IPS DF 6.9 (cell line): Measurements from ENCODE around the gene ADTRP.

Experiments
- DNase-seq: peaks from one replicate; pipeline ENCODE4 v3.0.0-alpha.2; 2013; ENCODE audit warnings: low read depth, low spot score
- H3K27ac ChIP-seq: one replicate; pipeline ENCODE4 v1.5.1; 2013; ENCODE audit warnings: low read length, control low read depth
- H3K27me3 ChIP-seq: 2 replicates; pipeline ENCODE4 v1.6.1; 2013; ENCODE audit warnings: mild to moderate bottlenecking, low read length; ENCODE audit not compliant: control insufficient read depth, insufficient read depth
- H3K36me3 ChIP-seq: 2 replicates; pipeline ENCODE4 v1.6.1; 2013; ENCODE audit warnings: low read length; ENCODE audit not compliant: control insufficient read depth, insufficient read depth
- H3K4me1 ChIP-seq: 2 replicates; pipeline ENCODE4 v1.6.1; 2013; ENCODE audit warnings: low read length; ENCODE audit not compliant: control insufficient read depth, insufficient read depth
- H3K4me3 ChIP-seq: 2 replicates; pipeline ENCODE4 v1.5.1; 2013; ENCODE audit warnings: mild to moderate bottlenecking, low read length
- H3K9me3 ChIP-seq: 2 replicates; pipeline ENCODE4 v1.6.1; 2013; ENCODE audit warnings: low read length, inconsistent platforms; ENCODE audit not compliant: control insufficient read depth, insufficient read depth
- WGBS: extraction: QIAGEN DNeasy Blood & Tissue Kit; methylation state at CpG from one replicate; pipeline ENCODE4 v1.1.7; 2013; ENCODE audit warnings: mixed read lengths, missing lambda C conversion rate; ENCODE audit not compliant: insufficient read length, insufficient coverage; 5-methylcytosine and 5-hydroxymethylcytosine counted together

Gene ADTRP

GRCh38 chr6:11714116-11714797 lies 64.3 kb downstream of the ADTRP start:
- no peaks in the 10 kb centered on the region for H3K27me3 ChIP-seq
- DNase-seq: no peak
- no peak overlapping the region for H3K4me3 ChIP-seq
- H3K4me1 ChIP-seq: peaks cover 1% of the 10 kb centered on the region; the same call in 1 of the 2 replicates
- WGBS: no CpG with 5 or more reads among the region's 6 CpGs
- H3K9me3 ChIP-seq: no peaks in the 10 kb centered on the region
- H3K36me3 ChIP-seq: no peaks in the 10 kb centered on the region
- H3K27ac ChIP-seq: no peak overlapping the region

- H3K36me3 ChIP-seq: no peaks in the 10 kb centered on the region
- H3K4me3 ChIP-seq: no peak overlapping the region
- H3K27ac ChIP-seq: no peak overlapping the region
- H3K9me3 ChIP-seq: no peaks in the 10 kb centered on the region
- no CpG with 5 or more reads among the region's 6 CpGs for WGBS
- DNase-seq: no peak
- H3K4me1 ChIP-seq: no peaks in the 10 kb centered on the region
- H3K27me3 ChIP-seq: no peaks in the 10 kb centered on the region
These were observed 65.8 kb downstream of the ADTRP start for GRCh38 chr6:11712760-11713159.

- Histone ChIP-seq H3K27me3 (no peaks in the 10 kb centered on the region), H3K27ac (no peak overlapping the region), H3K36me3 (no peaks in the 10 kb centered on the region), H3K4me1 (no peaks in the 10 kb centered on the region), H3K9me3 (no peaks in the 10 kb centered on the region), H3K4me3 (no peak overlapping the region)
- no peak for DNase-seq
- WGBS: no CpG with 5 or more reads among the region's 10 CpGs
These were observed 66.5 kb downstream of the ADTRP start for GRCh38 chr6:11711984-11712711.

- WGBS: no CpG with 5 or more reads among the region's 21 CpGs
These were observed 67.3 kb downstream of the ADTRP start for GRCh38 chr6:11711003-11711983.

GRCh38 chr6:11710311-11710761 lies 68.3 kb downstream of the ADTRP start:
- Histone ChIP-seq H3K4me1 (no peaks in the 10 kb centered on the region), H3K9me3 (no peaks in the 10 kb centered on the region), H3K4me3 (no peak overlapping the region), H3K27ac (no peak overlapping the region), H3K27me3 (no peaks in the 10 kb centered on the region), H3K36me3 (no peaks in the 10 kb centered on the region)
- WGBS: no CpG with 5 or more reads among the region's 9 CpGs
- no peak for DNase-seq

More at GRCh38 chr6:11711003-11711983, 67.3 kb downstream of the ADTRP start:
- Histone ChIP-seq H3K4me3 (no peak overlapping the region), H3K36me3 (no peaks in the 10 kb centered on the region), H3K27me3 (no peaks in the 10 kb centered on the region), H3K27ac (no peak overlapping the region), H3K4me1 (no peaks in the 10 kb centered on the region), H3K9me3 (no peaks in the 10 kb centered on the region)
- no peak for DNase-seq

- H3K4me1 ChIP-seq: no peaks in the 10 kb centered on the region
- H3K9me3 ChIP-seq: no peaks in the 10 kb centered on the region
- no CpG with 5 or more reads among the region's 4 CpGs for WGBS
- no peak overlapping the region for H3K27ac ChIP-seq
- no peaks in the 10 kb centered on the region for H3K27me3 ChIP-seq
- H3K4me3 ChIP-seq: no peak overlapping the region
- no peaks in the 10 kb centered on the region for H3K36me3 ChIP-seq
- DNase-seq: no peak
These were observed 72.4 kb downstream of the ADTRP start for GRCh38 chr6:11706171-11706570.

- WGBS: no CpG with 5 or more reads among the region's 4 CpGs
These were observed 73.1 kb downstream of the ADTRP start for GRCh38 chr6:11705483-11705882.

GRCh38 chr6:11705069-11705468 lies 73.5 kb downstream of the ADTRP start:
- H3K9me3 ChIP-seq: no peaks in the 10 kb centered on the region
- WGBS: no CpG with 5 or more reads among the region's 7 CpGs
- H3K4me1 ChIP-seq: no peaks in the 10 kb centered on the region
- no peaks in the 10 kb centered on the region for H3K36me3 ChIP-seq
- no peak overlapping the region for H3K27ac ChIP-seq
- H3K4me3 ChIP-seq: no peak overlapping the region
- no peaks in the 10 kb centered on the region for H3K27me3 ChIP-seq
- DNase-seq: no peak

More at GRCh38 chr6:11705483-11705882, 73.1 kb downstream of the ADTRP start:
- no peaks in the 10 kb centered on the region for H3K36me3 ChIP-seq
- no peaks in the 10 kb centered on the region for H3K27me3 ChIP-seq
- H3K9me3 ChIP-seq: no peaks in the 10 kb centered on the region
- no peak for DNase-seq
- H3K4me3 ChIP-seq: no peak overlapping the region
- H3K27ac ChIP-seq: no peak overlapping the region
- H3K4me1 ChIP-seq: no peaks in the 10 kb centered on the region

- no peaks in the 10 kb centered on the region for H3K27me3 ChIP-seq
- WGBS: no CpG with 5 or more reads among the region's 6 CpGs
- DNase-seq: no peak
- H3K9me3 ChIP-seq: no peaks in the 10 kb centered on the region
- H3K4me3 ChIP-seq: no peak overlapping the region
- no peaks in the 10 kb centered on the region for H3K4me1 ChIP-seq
- H3K27ac ChIP-seq: no peak overlapping the region
- H3K36me3 ChIP-seq: no peaks in the 10 kb centered on the region
These were observed 74.9 kb downstream of the ADTRP start for GRCh38 chr6:11703725-11704124.

- no peaks in the 10 kb centered on the region for H3K4me1 ChIP-seq
- WGBS: no CpG with 5 or more reads among the region's 5 CpGs
These were observed 76.0 kb downstream of the ADTRP start for GRCh38 chr6:11702500-11703130.

More at GRCh38 chr6:11702500-11703130, 76.0 kb downstream of the ADTRP start:
- no peaks in the 10 kb centered on the region for H3K9me3 ChIP-seq
- no peaks in the 10 kb centered on the region for H3K36me3 ChIP-seq
- H3K4me3 ChIP-seq: no peak overlapping the region
- no peaks in the 10 kb centered on the region for H3K27me3 ChIP-seq
- no peak overlapping the region for H3K27ac ChIP-seq
- no peak for DNase-seq
